IMR-90 (cell line): ENCODE results near the gene TMEM179. TPM values are rescaled to one million over a fixed set of nuclear protein-coding genes. Genes with fewer than 3 reads are reported as not detected.

Experiments used
- ATAC-seq: fragments of 200-7000 bp; cut with Tn5 transposase; 2 replicates; pipeline ENCODE4 v1.9.1; 2020; ENCODE audit warnings: low read depth, mild to moderate bottlenecking, moderate library complexity
- BruUV-seq: library from RNA; stranded (reverse); fragments of 400-500 nt; replicated peaks from 2 replicates; lab custom pipeline; 2021; lab: Mats Ljungman, UMichigan
- CTCF ChIA-PET: fragments of 300-600 bp; formaldehyde crosslinking; extraction: SDS; loops from one replicate; lab custom pipeline; 2021; ENCODE audit warnings: antibody characterized with exemption; lab: Yijun Ruan, JAX
- POLR2A ChIA-PET: fragments of 300-600 bp; sonication (Branson Sonifier 250); formaldehyde crosslinking; loops from one replicate; lab custom pipeline; 2022; ENCODE audit warnings: antibody characterized with exemption; ENCODE audit not compliant: unreplicated experiment; lab: Charles Lee
- DNase-seq: peaks from one replicate; pipeline ENCODE4 v3.0.0; 2013
- H2AFZ ChIP-seq: replicated peaks from 2 replicates; pipeline ENCODE3; 2013; ENCODE audit warnings: low read length, mild to moderate bottlenecking; ENCODE audit not compliant: poor library complexity
- H2AK5ac ChIP-seq: 2 replicates; pipeline ENCODE4 v1.6.1; 2013; ENCODE audit warnings: low read depth, low read length, inconsistent platforms
- H2AK9ac ChIP-seq: replicated peaks from 2 replicates; pipeline ENCODE3; 2013; ENCODE audit warnings: mild to moderate bottlenecking, low read depth, low read length, moderate library complexity; ENCODE audit not compliant: poor library complexity
- H2BK120ac ChIP-seq: 2 replicates; pipeline ENCODE4 v1.6.1; 2013; ENCODE audit warnings: low read depth, low read length, inconsistent platforms
- H2BK15ac ChIP-seq: 3 replicates; pipeline ENCODE4 v1.6.1; 2013; ENCODE audit warnings: low read depth, low read length, inconsistent platforms
- H2BK20ac ChIP-seq: 2 replicates; pipeline ENCODE4 v1.6.1; 2013; ENCODE audit warnings: low read depth, mild to moderate bottlenecking, inconsistent platforms, low read length, moderate library complexity
- H2BK5ac ChIP-seq: 2 replicates; pipeline ENCODE4 v1.6.1; 2013; ENCODE audit warnings: mild to moderate bottlenecking, low read depth, low read length, inconsistent platforms; ENCODE audit not compliant: poor library complexity, severe bottlenecking
- H3K14ac ChIP-seq: replicated peaks from 2 replicates; pipeline ENCODE4 v1.6.1; 2013; ENCODE audit warnings: low read depth, low read length, inconsistent platforms
- H3K18ac ChIP-seq: 2 replicates; pipeline ENCODE4 v1.6.1; 2013; ENCODE audit warnings: low read depth, low read length, control low read depth
- H3K23ac ChIP-seq: 2 replicates; pipeline ENCODE4 v1.6.1; 2013; ENCODE audit warnings: low read depth, low read length, inconsistent platforms
- H3K27ac ChIP-seq: 2 replicates; pipeline ENCODE4 v1.5.1; 2013; ENCODE audit warnings: mild to moderate bottlenecking, control low read depth, low read length; ENCODE audit not compliant: insufficient read depth
- H3K27me3 ChIP-seq: 2 replicates; pipeline ENCODE4 v1.6.1; 2013; ENCODE audit warnings: low read length; ENCODE audit not compliant: control insufficient read depth, insufficient read depth
- H3K36me3 ChIP-seq: 2 replicates; pipeline ENCODE4 v1.6.1; 2013; ENCODE audit warnings: low read length, mixed read lengths; ENCODE audit not compliant: control insufficient read depth, insufficient read depth
- H3K4ac ChIP-seq: 2 replicates; pipeline ENCODE4 v1.6.1; 2013; ENCODE audit warnings: low read depth, low read length, inconsistent platforms
- H3K4me1 ChIP-seq: 2 replicates; pipeline ENCODE4 v1.6.1; 2013; ENCODE audit warnings: low read length, mixed read lengths; ENCODE audit not compliant: control insufficient read depth, insufficient read depth
- H3K4me2 ChIP-seq: 2 replicates; pipeline ENCODE4 v1.6.1; 2013; ENCODE audit warnings: low read depth, mild to moderate bottlenecking, control low read depth, low read length, moderate library complexity
- H3K4me3 ChIP-seq: 2 replicates; pipeline ENCODE4 v1.5.1; 2013; ENCODE audit warnings: low read depth, mild to moderate bottlenecking, control low read depth, low read length, moderate library complexity; ENCODE audit not compliant: insufficient read depth
- H3K56ac ChIP-seq: 2 replicates; pipeline ENCODE4 v1.6.1; 2013; ENCODE audit warnings: low read length, inconsistent platforms; ENCODE audit not compliant: insufficient read depth; ENCODE audit errors: extremely low read depth
- H3K79me1 ChIP-seq, 2 experiments: 2 replicates each; pipeline ENCODE4 v1.6.1; 2013; ENCODE audit warnings: low read length in 2 of 2, inconsistent platforms in 1 of 2, low read depth in 1 of 2
- H3K9ac ChIP-seq: 2 replicates; pipeline ENCODE4 v1.6.1; 2013; ENCODE audit warnings: low read depth, low read length, control low read depth
- H3K9me1 ChIP-seq: 2 replicates; pipeline ENCODE4 v1.6.1; 2013; ENCODE audit warnings: low read length, inconsistent platforms; ENCODE audit not compliant: insufficient read depth
- H3K9me3 ChIP-seq: 2 replicates; pipeline ENCODE4 v1.6.1; 2013; ENCODE audit warnings: low read length; ENCODE audit not compliant: control insufficient read depth, insufficient read depth
- H4K20me1 ChIP-seq: 2 replicates; pipeline ENCODE4 v1.6.1; 2013; ENCODE audit warnings: low read length, inconsistent platforms; ENCODE audit not compliant: insufficient read depth
- H4K5ac ChIP-seq: 2 replicates; pipeline ENCODE4 v1.6.1; 2013; ENCODE audit warnings: mild to moderate bottlenecking, low read depth, low read length, control low read depth
- H4K8ac ChIP-seq, 2 experiments: 2 replicates each; pipeline ENCODE4 v1.6.1; 2013; ENCODE audit warnings: low read depth in 2 of 2, low read length in 2 of 2, control low read depth in 1 of 2, inconsistent platforms in 1 of 2
- H4K91ac ChIP-seq: 2 replicates; pipeline ENCODE4 v1.6.1; 2013; ENCODE audit warnings: low read depth, low read length, inconsistent platforms; ENCODE audit not compliant: insufficient read depth
- BHLHE40 ChIP-seq: fragments of 150-350 bp; IDR thresholded peaks from 2 replicates; pipeline ENCODE4 v1.6.1; 2016; ENCODE audit warnings: mild to moderate bottlenecking, low read depth, low read length
- CEBPB ChIP-seq: IDR thresholded peaks from 2 replicates; pipeline ENCODE4 v1.6.1; 2012; ENCODE audit warnings: low read depth, low read length, improper control_type of control experiment
- CHD1 ChIP-seq: IDR thresholded peaks from 2 replicates; pipeline ENCODE4 v1.6.1; 2012; ENCODE audit warnings: low read depth, low read length, improper control_type of control experiment
- FOS ChIP-seq: fragments of 150-350 bp; IDR thresholded peaks from 2 replicates; pipeline ENCODE4 v1.6.1; 2016; ENCODE audit warnings: low read depth, low read length
- MAFK ChIP-seq: IDR thresholded peaks from 2 replicates; pipeline ENCODE4 v1.6.1; 2012; ENCODE audit warnings: low read depth, low read length, improper control_type of control experiment
- MAZ ChIP-seq: IDR thresholded peaks from 2 replicates; pipeline ENCODE4 v1.6.1; 2012; ENCODE audit warnings: low read depth, mild to moderate bottlenecking, low read length, improper control_type of control experiment, moderate library complexity, borderline replicate concordance
- MXI1 ChIP-seq: IDR thresholded peaks from 2 replicates; pipeline ENCODE4 v1.6.1; 2012; ENCODE audit warnings: low read depth, mild to moderate bottlenecking, low read length, moderate library complexity, borderline replicate concordance
- NFE2L2 ChIP-seq: fragments of 150-350 bp; IDR thresholded peaks from 2 replicates; pipeline ENCODE4 v1.6.1; 2016; ENCODE audit warnings: low read depth, mild to moderate bottlenecking, low read length
- POLR2A ChIP-seq: IDR thresholded peaks from 2 replicates; pipeline ENCODE4 v1.6.1; 2012; ENCODE audit warnings: mild to moderate bottlenecking, low read depth, low read length
- RAD21 ChIP-seq: IDR thresholded peaks from 2 replicates; pipeline ENCODE4 v1.6.1; 2012; ENCODE audit warnings: low read length, improper control_type of control experiment
- RCOR1 ChIP-seq: IDR thresholded peaks from 2 replicates; pipeline ENCODE4 v1.6.1; 2012; ENCODE audit warnings: mild to moderate bottlenecking, low read length, improper control_type of control experiment; ENCODE audit not compliant: insufficient replicate concordance
- RFX5 ChIP-seq: IDR thresholded peaks from 2 replicates; pipeline ENCODE4 v1.8.0; 2012; ENCODE audit warnings: low read depth, mild to moderate bottlenecking, low read length, moderate library complexity
- SMC3 ChIP-seq: fragments of 150-350 bp; IDR thresholded peaks from 2 replicates; pipeline ENCODE4 v1.6.1; 2016; ENCODE audit warnings: low read depth, mild to moderate bottlenecking, antibody characterized with exemption, low read length, moderate library complexity
- WGBS, 2 experiments: methylation state at CpG; one replicate each; pipeline versions ENCODE4 v1.1.5 to v1.1.7; 2013; ENCODE audit warnings: missing lambda C conversion rate in 2 of 2; ENCODE audit not compliant: insufficient read length in 1 of 2; ENCODE audit errors: extremely low coverage in 2 of 2; 5-methylcytosine and 5-hydroxymethylcytosine counted together
- dilution Hi-C: fragments of 300-500 bp; cut with HindIII; formaldehyde crosslinking; loops from one replicate; pipeline ENCODE4 v1.14.3; 2018; ENCODE audit warnings: low sequenced_read_pairs; ENCODE audit not compliant: unreplicated experiment
- in situ Hi-C: fragments of 300-500 bp; cut with MboI; formaldehyde crosslinking; loops from 3 replicates; pipeline ENCODE4 v1.14.3; 2019; ENCODE audit warnings: low sequenced_read_pairs, inconsistent platforms, mixed read lengths
- intact Hi-C: fragments of 100-400 bp; cut with micrococcal nuclease; formaldehyde crosslinking; loops from 2 replicates; pipeline ENCODE4 v1.10.0; 2022
- polyA plus RNA-seq, 3 experiments: library from polyadenylated mRNA; depleted of rRNA; stranded (reverse); fragments of >200 nt; gene quantifications; 2 replicates each; pipeline ENCODE4 v1.2.3, GENCODE V29; 2012; ENCODE audit warnings: low replicate concordance in 1 of 3
- total RNA-seq: library from RNA; depleted of rRNA; stranded (reverse); fragments of >200 nt; gene quantifications from 2 replicates; pipeline ENCODE4 v1.2.3, GENCODE V29; 2012
- TF ChIP-seq, protein P1 (sequence below): fragments of 150-350 bp; IDR thresholded peaks from 2 replicates; pipeline ENCODE4 v1.6.1; 2016; ENCODE audit warnings: low read depth, mild to moderate bottlenecking, low read length, moderate library complexity, borderline replicate concordance
- TF ChIP-seq, protein P2 (sequence below): fragments of 150-350 bp; IDR thresholded peaks from 2 replicates; pipeline ENCODE4 v1.6.1; 2017; ENCODE audit warnings: mild to moderate bottlenecking, antibody characterized with exemption, low read length, low read depth
- TF ChIP-seq, protein P3 (sequence below): conservative IDR thresholded peaks from 2 replicates; pipeline ENCODE4 v1.5.1; 2012; ENCODE audit warnings: mild to moderate bottlenecking, low read depth, low read length, improper control_type of control experiment

TMEM179 gene
- total and polyA plus RNA-seq, 2 of the 4 experiments (the other 2 are of a cell fraction) = not detected

DNA sequence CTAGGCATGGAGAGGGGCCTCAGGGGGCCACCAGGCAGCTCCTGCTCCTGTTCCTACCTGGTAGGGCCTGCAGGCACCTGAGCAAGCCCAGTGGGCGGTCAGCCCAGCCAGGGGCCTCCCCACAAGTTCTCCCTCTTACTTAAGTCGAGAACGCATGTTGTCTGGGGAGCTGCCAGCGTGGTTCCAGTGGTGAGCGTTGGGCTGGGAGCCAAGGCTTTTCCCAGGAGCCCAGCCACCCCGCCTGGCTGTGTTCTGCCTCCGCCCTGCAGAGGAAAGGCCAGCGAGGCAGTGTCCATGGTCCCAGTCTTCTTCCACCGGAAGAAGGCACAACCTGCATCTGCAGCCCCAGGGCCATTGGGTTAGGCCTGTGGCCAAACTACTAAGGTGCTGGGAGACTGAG lies 23.6 kb downstream of the TMEM179 start:
- H2BK120ac ChIP-seq = no peak overlapping the region
- peaks cover 19% of the 10 kb centered on the region; the same call in 1 of the 2 replicates for H3K27me3 ChIP-seq
- no peak overlapping the region for H2BK20ac ChIP-seq
- no peak overlapping the region for H4K91ac ChIP-seq
- no peak overlapping the region for H4K8ac ChIP-seq
- in situ Hi-C loops (no loop called here), intact Hi-C loops (no loop called here), dilution Hi-C loops (no loop called here)
- peak overlapping the region; percentile 43 for H2AFZ ChIP-seq
- no peaks in the 10 kb centered on the region for H4K20me1 ChIP-seq
- no peaks in the 10 kb centered on the region for H3K79me1 ChIP-seq
- H3K27ac ChIP-seq = no peak overlapping the region
- no peaks in the 10 kb centered on the region for H3K9me1 ChIP-seq
- ATAC-seq (no peak), DNase-seq (peak; percentile 4)
- H3K9me3 ChIP-seq = no peaks in the 10 kb centered on the region
- WGBS, 2 experiments = 0% methylated on average over 3 of the region's 9 CpGs; no CpG with 5 or more reads in 1 of the 2 experiments
- no peak overlapping the region for H3K4me2 ChIP-seq
- no peaks in the 10 kb centered on the region for H3K36me3 ChIP-seq
- no peak overlapping the region for H4K5ac ChIP-seq
- H3K56ac ChIP-seq = no peak overlapping the region
- H3K4me3 ChIP-seq = no peak overlapping the region
- H2AK9ac ChIP-seq = no peak overlapping the region
- H3K18ac ChIP-seq = no peak overlapping the region
- BruUV-seq = no TSS peak
- TF ChIP-seq CHD1 = no peak
- TF ChIP-seq MXI1 = no peak
- TF ChIP-seq BHLHE40 = no peak
- TF ChIP-seq, protein P1, sequence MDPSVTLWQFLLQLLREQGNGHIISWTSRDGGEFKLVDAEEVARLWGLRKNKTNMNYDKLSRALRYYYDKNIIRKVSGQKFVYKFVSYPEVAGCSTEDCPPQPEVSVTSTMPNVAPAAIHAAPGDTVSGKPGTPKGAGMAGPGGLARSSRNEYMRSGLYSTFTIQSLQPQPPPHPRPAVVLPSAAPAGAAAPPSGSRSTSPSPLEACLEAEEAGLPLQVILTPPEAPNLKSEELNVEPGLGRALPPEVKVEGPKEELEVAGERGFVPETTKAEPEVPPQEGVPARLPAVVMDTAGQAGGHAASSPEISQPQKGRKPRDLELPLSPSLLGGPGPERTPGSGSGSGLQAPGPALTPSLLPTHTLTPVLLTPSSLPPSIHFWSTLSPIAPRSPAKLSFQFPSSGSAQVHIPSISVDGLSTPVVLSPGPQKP = no peak
- no peak for TF ChIP-seq NFE2L2
- TF ChIP-seq POLR2A = no peak
- TF ChIP-seq, protein P2, sequence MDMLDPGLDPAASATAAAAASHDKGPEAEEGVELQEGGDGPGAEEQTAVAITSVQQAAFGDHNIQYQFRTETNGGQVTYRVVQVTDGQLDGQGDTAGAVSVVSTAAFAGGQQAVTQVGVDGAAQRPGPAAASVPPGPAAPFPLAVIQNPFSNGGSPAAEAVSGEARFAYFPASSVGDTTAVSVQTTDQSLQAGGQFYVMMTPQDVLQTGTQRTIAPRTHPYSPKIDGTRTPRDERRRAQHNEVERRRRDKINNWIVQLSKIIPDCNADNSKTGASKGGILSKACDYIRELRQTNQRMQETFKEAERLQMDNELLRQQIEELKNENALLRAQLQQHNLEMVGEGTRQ = no peak
- no peak for TF ChIP-seq RAD21
- no peak for TF ChIP-seq SMC3
- TF ChIP-seq FOS = no peak
- TF ChIP-seq MAZ = no peak
- TF ChIP-seq RCOR1 = no peak
- TF ChIP-seq, protein P3, sequence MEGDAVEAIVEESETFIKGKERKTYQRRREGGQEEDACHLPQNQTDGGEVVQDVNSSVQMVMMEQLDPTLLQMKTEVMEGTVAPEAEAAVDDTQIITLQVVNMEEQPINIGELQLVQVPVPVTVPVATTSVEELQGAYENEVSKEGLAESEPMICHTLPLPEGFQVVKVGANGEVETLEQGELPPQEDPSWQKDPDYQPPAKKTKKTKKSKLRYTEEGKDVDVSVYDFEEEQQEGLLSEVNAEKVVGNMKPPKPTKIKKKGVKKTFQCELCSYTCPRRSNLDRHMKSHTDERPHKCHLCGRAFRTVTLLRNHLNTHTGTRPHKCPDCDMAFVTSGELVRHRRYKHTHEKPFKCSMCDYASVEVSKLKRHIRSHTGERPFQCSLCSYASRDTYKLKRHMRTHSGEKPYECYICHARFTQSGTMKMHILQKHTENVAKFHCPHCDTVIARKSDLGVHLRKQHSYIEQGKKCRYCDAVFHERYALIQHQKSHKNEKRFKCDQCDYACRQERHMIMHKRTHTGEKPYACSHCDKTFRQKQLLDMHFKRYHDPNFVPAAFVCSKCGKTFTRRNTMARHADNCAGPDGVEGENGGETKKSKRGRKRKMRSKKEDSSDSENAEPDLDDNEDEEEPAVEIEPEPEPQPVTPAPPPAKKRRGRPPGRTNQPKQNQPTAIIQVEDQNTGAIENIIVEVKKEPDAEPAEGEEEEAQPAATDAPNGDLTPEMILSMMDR = no peak
- no peak for TF ChIP-seq CEBPB
- TF ChIP-seq MAFK = no peak
- TF ChIP-seq RFX5 = no peak
- H2BK15ac ChIP-seq = no peak overlapping the region
- CTCF ChIA-PET = no interaction called here
- H3K23ac ChIP-seq = no peak overlapping the region
- H2AK5ac ChIP-seq = no peak overlapping the region
- H2BK5ac ChIP-seq = no peak overlapping the region
- H3K14ac ChIP-seq = no peak overlapping the region
- H3K4me1 ChIP-seq = no peaks in the 10 kb centered on the region
- no peak overlapping the region for H3K9ac ChIP-seq
- no peak overlapping the region for H3K4ac ChIP-seq
- POLR2A ChIA-PET = no interaction called here
